WTC11 (cell line): Measurements from ENCODE around the gene PRR5. TPM values are rescaled to one million over a fixed set of nuclear protein-coding genes. Genes with fewer than 3 reads are reported as not detected.

Experiments used
- ATAC-seq: fragments of 200-7000 bp; cut with Tn5 transposase; 2 replicates; pipeline ENCODE4 v1.10.0; 2021; ENCODE audit warnings: mild to moderate bottlenecking, moderate library complexity
- CTCF ChIA-PET: fragments of 300-600 bp; sonication (Branson Sonifier 250); formaldehyde crosslinking; loops from one replicate; lab custom pipeline; 2021; ENCODE audit warnings: antibody characterized with exemption; lab: Charles Lee
- POLR2A ChIA-PET: fragments of 350-600 bp; sonication (Branson Sonifier 250); formaldehyde crosslinking; loops from one replicate; lab custom pipeline; 2021; ENCODE audit warnings: antibody characterized with exemption; lab: Charles Lee
- DNase-seq: peaks from one replicate; pipeline ENCODE4 v3.0.0; 2021; ENCODE audit warnings: low spot score
- H3K27ac Mint-ChIP-seq: 2 replicates; pipeline ENCODE4 v1.8.0; 2021; ENCODE audit warnings: mixed read lengths
- H3K27me3 Mint-ChIP-seq: 2 replicates; pipeline ENCODE4 v1.8.0; 2021; ENCODE audit warnings: low read depth, mild to moderate bottlenecking, moderate library complexity, mixed read lengths
- H3K36me3 Mint-ChIP-seq: 2 replicates; pipeline ENCODE4 v1.8.0; 2021; ENCODE audit warnings: mixed read lengths
- H3K4me1 Mint-ChIP-seq: 2 replicates; pipeline ENCODE4 v1.8.0; 2022; ENCODE audit warnings: mixed read lengths
- H3K4me3 Mint-ChIP-seq: 2 replicates; pipeline ENCODE4 v1.8.0; 2021; ENCODE audit warnings: mild to moderate bottlenecking, moderate library complexity, mixed read lengths
- H3K9me3 Mint-ChIP-seq: 2 replicates; pipeline ENCODE4 v1.8.0; 2021; ENCODE audit warnings: mixed read lengths
- AFF4 ChIP-seq: sonication (generic); formaldehyde crosslinking; IDR thresholded peaks from 2 replicates; pipeline ENCODE4 v1.8.1; 2023; ENCODE audit warnings: mild to moderate bottlenecking, missing genetic modification reagents, borderline replicate concordance
- ATF3 ChIP-seq: sonication (generic); formaldehyde crosslinking; conservative IDR thresholded peaks from 2 replicates; pipeline ENCODE4 v1.8.1; 2022; ENCODE audit warnings: mild to moderate bottlenecking, missing genetic modification reagents
- CREB1 ChIP-seq: sonication (generic); formaldehyde crosslinking; IDR thresholded peaks from 2 replicates; pipeline ENCODE4 v1.8.0; 2023; ENCODE audit warnings: mild to moderate bottlenecking, missing genetic modification reagents
- ERG ChIP-seq: fragments of 250-450 bp; sonication (Bioruptor Pico); IDR thresholded peaks from 2 replicates; pipeline ENCODE4 v1.8.0; 2021; ENCODE audit warnings: mild to moderate bottlenecking
- HMGA2 ChIP-seq: fragments of 250-450 bp; sonication (Bioruptor Pico); IDR thresholded peaks from 2 replicates; pipeline ENCODE4 v1.4.0; 2021; ENCODE audit warnings: mild to moderate bottlenecking, moderate library complexity
- HMGXB4 ChIP-seq: sonication (generic); formaldehyde crosslinking; IDR thresholded peaks from 2 replicates; pipeline ENCODE4 v1.8.1; 2023; ENCODE audit warnings: mild to moderate bottlenecking, moderate library complexity, missing genetic modification reagents
- IRF2 ChIP-seq: sonication (generic); formaldehyde crosslinking; IDR thresholded peaks from 2 replicates; pipeline ENCODE4 v1.8.0; 2022; ENCODE audit warnings: low read depth, missing genetic modification reagents, borderline replicate concordance
- MYBL2 ChIP-seq: sonication (generic); formaldehyde crosslinking; IDR thresholded peaks from 2 replicates; pipeline ENCODE4 v1.8.1; 2023; ENCODE audit warnings: mild to moderate bottlenecking, moderate library complexity, missing genetic modification reagents
- NFE2L1 ChIP-seq: sonication (generic); formaldehyde crosslinking; IDR thresholded peaks from 2 replicates; pipeline ENCODE4 v1.8.1; 2023; ENCODE audit warnings: missing genetic modification reagents
- PREB ChIP-seq: sonication (generic); formaldehyde crosslinking; IDR thresholded peaks from 2 replicates; pipeline ENCODE4 v1.8.1; 2022; ENCODE audit warnings: mild to moderate bottlenecking, missing genetic modification reagents, moderate library complexity, borderline replicate concordance
- PRRX2 ChIP-seq: fragments of 250-450 bp; sonication (Bioruptor Pico); IDR thresholded peaks from 2 replicates; pipeline ENCODE4 v1.8.0; 2021; ENCODE audit warnings: mild to moderate bottlenecking
- SMAD4 ChIP-seq: sonication (generic); formaldehyde crosslinking; IDR thresholded peaks from 2 replicates; pipeline ENCODE4 v1.8.0; 2022; ENCODE audit warnings: mild to moderate bottlenecking, missing genetic modification reagents
- SOX15 ChIP-seq: fragments of 250-450 bp; sonication (Bioruptor Pico); IDR thresholded peaks from 2 replicates; pipeline ENCODE4 v1.9.0; 2021; ENCODE audit warnings: mild to moderate bottlenecking
- SP1 ChIP-seq: sonication (generic); formaldehyde crosslinking; conservative IDR thresholded peaks from 2 replicates; pipeline ENCODE4 v1.8.1; 2022; ENCODE audit warnings: missing genetic modification reagents
- total RNA-seq: library from RNA; stranded (reverse); gene quantifications from 3 replicates; pipeline ENCODE4 v1.2.3, GENCODE V29; 2021

PRR5 gene
- total RNA-seq, 1 experiment from 2014 or later, result 15.6 TPM

GRCh38 chr22:44660051-44660830 lies 41.8 kb upstream of the PRR5 start:
- no peak overlapping the region; the same call in 1 of the 2 replicates for H3K27ac Mint-ChIP-seq
- H3K4me3 Mint-ChIP-seq, result no peak overlapping the region
- DNase-seq (no peak), ATAC-seq (no peak)
- ChIA-PET CTCF (interaction anchor here (0.6 to 3.2 kb wide), 9 partner anchors 9 to 1501 kb away, joined by 3 to 28 read pairs (median 6); no protein-coding TSS in a partner anchor), POLR2A (no interaction called here)
- no peaks in the 10 kb centered on the region for H3K9me3 Mint-ChIP-seq
- H3K4me1 Mint-ChIP-seq, result peaks cover 14% of the 10 kb centered on the region
- TF ChIP-seq SOX15 (CRISPR knock-in tag), result no peak
- TF ChIP-seq NFE2L1 (CRISPR knock-in tag), result no peak
- no peak for TF ChIP-seq HMGA2
- no peak for TF ChIP-seq HMGXB4 (CRISPR knock-in tag)
- no peak for TF ChIP-seq SMAD4 (CRISPR knock-in tag)
- no peak for TF ChIP-seq PREB (CRISPR knock-in tag)
- no peak for TF ChIP-seq PRRX2
- no peak for TF ChIP-seq CREB1 (CRISPR knock-in tag)
- no peak for TF ChIP-seq MYBL2 (CRISPR knock-in tag)
- no peak for TF ChIP-seq ATF3
- TF ChIP-seq AFF4 (CRISPR knock-in tag), result no peak
- no peak for TF ChIP-seq ERG (CRISPR knock-in tag)
- no peak for TF ChIP-seq IRF2 (CRISPR knock-in tag)
- TF ChIP-seq, all 79 proteins: peak for 0
- Mint-ChIP-seq H3K36me3 (no peaks in the 10 kb centered on the region), H3K27me3 (peaks cover 10% of the 10 kb centered on the region)

- H3K4me3 Mint-ChIP-seq, result peak overlapping the region; percentile 51
- no peak overlapping the region for H3K27ac Mint-ChIP-seq
- ATAC-seq (peak; percentile 87), DNase-seq (peak; percentile 70)
- CTCF ChIA-PET, result interaction anchor here (0.5 to 3.2 kb wide), 13 partner anchors 8 to 1701 kb away, joined by 3 to 28 read pairs (median 4); no protein-coding TSS in a partner anchor
- TF ChIP-seq ERG (CRISPR knock-in tag) (no peak), SP1 (CRISPR knock-in tag) (0 out of 2 replicates have a peak, but pooled peaks have one; percentile 25)
- H3K4me1 Mint-ChIP-seq, result peaks cover 14% of the 10 kb centered on the region
- no peaks in the 10 kb centered on the region for H3K9me3 Mint-ChIP-seq
- POLR2A ChIA-PET, result no interaction called here
- no peaks in the 10 kb centered on the region for H3K36me3 Mint-ChIP-seq
- peaks cover 14% of the 10 kb centered on the region for H3K27me3 Mint-ChIP-seq
These were observed 40.9 kb upstream of the PRR5 start for GRCh38 chr22:44661070-44661469.
